ENCODE measurements around the gene COBLL1.

COBLL1 gene

GRCh38 chr2:164840930-164841718 is 499 bp downstream of the COBLL1 start:
- no peaks in the 10 kb centered on the region for H3K36me3 Mint-ChIP-seq
- H3K27ac Mint-ChIP-seq, result no peak overlapping the region
- H3K4me1 Mint-ChIP-seq, result peaks cover 7% of the 10 kb centered on the region
- no peaks in the 10 kb centered on the region for H3K9me3 Mint-ChIP-seq
- H3K27me3 Mint-ChIP-seq, result peaks cover 23% of the 10 kb centered on the region
- H3K4me3 Mint-ChIP-seq, result peak overlapping the region; percentile 68

GRCh38 chr2:164840458-164840929 is 1.1 kb downstream of the COBLL1 start:
- H3K27ac Mint-ChIP-seq, result no peak overlapping the region
- H3K9me3 Mint-ChIP-seq, result no peaks in the 10 kb centered on the region
- peaks cover 23% of the 10 kb centered on the region for H3K27me3 Mint-ChIP-seq

GRCh38 chr2:164839914-164840457 is 1.6 kb downstream of the COBLL1 start:
- no peaks in the 10 kb centered on the region for H3K9me3 Mint-ChIP-seq
- no peaks in the 10 kb centered on the region for H3K36me3 Mint-ChIP-seq
- H3K27ac Mint-ChIP-seq, result no peak overlapping the region
- H3K4me3 Mint-ChIP-seq, result peak overlapping the region; percentile 63
- peaks cover 25% of the 10 kb centered on the region for H3K27me3 Mint-ChIP-seq
- H3K4me1 Mint-ChIP-seq, result peaks cover 7% of the 10 kb centered on the region

More at GRCh38 chr2:164840458-164840929, 1.1 kb downstream of the COBLL1 start:
- Mint-ChIP-seq H3K4me3 (peak overlapping the region; percentile 63), H3K36me3 (no peaks in the 10 kb centered on the region), H3K4me1 (peaks cover 7% of the 10 kb centered on the region)

- no peak overlapping the region for H3K4me3 Mint-ChIP-seq
- no peak overlapping the region for H3K27ac Mint-ChIP-seq
- H3K4me1 Mint-ChIP-seq, result peaks cover 7% of the 10 kb centered on the region
- H3K36me3 Mint-ChIP-seq, result no peaks in the 10 kb centered on the region
- peaks cover 22% of the 10 kb centered on the region for H3K27me3 Mint-ChIP-seq
- no peaks in the 10 kb centered on the region for H3K9me3 Mint-ChIP-seq
These were observed 3.8 kb downstream of the COBLL1 start for GRCh38 chr2:164837807-164838206.

GRCh38 chr2:164836907-164837306 is 4.7 kb downstream of the COBLL1 start:
- peaks cover 7% of the 10 kb centered on the region for H3K4me1 Mint-ChIP-seq
- H3K4me3 Mint-ChIP-seq, result no peak overlapping the region
- no peaks in the 10 kb centered on the region for H3K9me3 Mint-ChIP-seq
- H3K36me3 Mint-ChIP-seq, result no peaks in the 10 kb centered on the region
- no peak overlapping the region for H3K27ac Mint-ChIP-seq
- peaks cover 18% of the 10 kb centered on the region for H3K27me3 Mint-ChIP-seq

- Mint-ChIP-seq H3K36me3 (no peaks in the 10 kb centered on the region), H3K4me1 (peaks cover 3% of the 10 kb centered on the region)
These were observed 6.3 kb downstream of the COBLL1 start for GRCh38 chr2:164835302-164835701.

GRCh38 chr2:164831887-164832286 is 9.7 kb downstream of the COBLL1 start:
- no peaks in the 10 kb centered on the region for H3K4me1 Mint-ChIP-seq
- no peak overlapping the region for H3K27ac Mint-ChIP-seq
- H3K4me3 Mint-ChIP-seq, result no peak overlapping the region
- H3K27me3 Mint-ChIP-seq, result peaks cover 4% of the 10 kb centered on the region
- H3K36me3 Mint-ChIP-seq, result no peaks in the 10 kb centered on the region
- no peaks in the 10 kb centered on the region for H3K9me3 Mint-ChIP-seq

More at GRCh38 chr2:164835302-164835701, 6.3 kb downstream of the COBLL1 start:
- peaks cover 13% of the 10 kb centered on the region for H3K27me3 Mint-ChIP-seq
- no peak overlapping the region for H3K27ac Mint-ChIP-seq
- H3K4me3 Mint-ChIP-seq, result no peak overlapping the region
- H3K9me3 Mint-ChIP-seq, result no peaks in the 10 kb centered on the region

- Mint-ChIP-seq H3K27ac (no peak overlapping the region), H3K4me1 (no peaks in the 10 kb centered on the region), H3K4me3 (no peak overlapping the region), H3K36me3 (no peaks in the 10 kb centered on the region), H3K27me3 (peaks cover 4% of the 10 kb centered on the region), H3K9me3 (no peaks in the 10 kb centered on the region)
These were observed 10.4 kb downstream of the COBLL1 start for GRCh38 chr2:164831180-164831579.

- no peak overlapping the region for H3K27ac Mint-ChIP-seq
- H3K9me3 Mint-ChIP-seq, result no peaks in the 10 kb centered on the region
These were observed 15.1 kb downstream of the COBLL1 start for GRCh38 chr2:164826293-164827243.

GRCh38 chr2:164824872-164825271 is 16.8 kb downstream of the COBLL1 start:
- Mint-ChIP-seq H3K4me1 (no peaks in the 10 kb centered on the region), H3K27me3 (peaks cover 2% of the 10 kb centered on the region), H3K4me3 (no peak overlapping the region)

More at GRCh38 chr2:164826293-164827243, 15.1 kb downstream of the COBLL1 start:
- Mint-ChIP-seq H3K27me3 (peaks cover 2% of the 10 kb centered on the region), H3K4me1 (no peaks in the 10 kb centered on the region), H3K36me3 (no peaks in the 10 kb centered on the region), H3K4me3 (no peak overlapping the region)

GRCh38 chr2:164823126-164823525 is 18.5 kb downstream of the COBLL1 start:
- H3K4me3 Mint-ChIP-seq, result no peak overlapping the region
- H3K27me3 Mint-ChIP-seq, result no peaks in the 10 kb centered on the region

More at GRCh38 chr2:164824872-164825271, 16.8 kb downstream of the COBLL1 start:
- Mint-ChIP-seq H3K9me3 (no peaks in the 10 kb centered on the region), H3K36me3 (no peaks in the 10 kb centered on the region), H3K27ac (no peak overlapping the region)

GRCh38 chr2:164821338-164821737 is 20.3 kb downstream of the COBLL1 start:
- Mint-ChIP-seq H3K36me3 (no peaks in the 10 kb centered on the region), H3K4me1 (no peaks in the 10 kb centered on the region), H3K4me3 (no peak overlapping the region), H3K27me3 (no peaks in the 10 kb centered on the region), H3K27ac (no peak overlapping the region), H3K9me3 (no peaks in the 10 kb centered on the region)

More at GRCh38 chr2:164823126-164823525, 18.5 kb downstream of the COBLL1 start:
- peak overlapping the region; percentile 1 for H3K27ac Mint-ChIP-seq
- H3K4me1 Mint-ChIP-seq, result no peaks in the 10 kb centered on the region
- no peaks in the 10 kb centered on the region for H3K9me3 Mint-ChIP-seq
- no peaks in the 10 kb centered on the region for H3K36me3 Mint-ChIP-seq

- no peaks in the 10 kb centered on the region for H3K27me3 Mint-ChIP-seq
- H3K4me3 Mint-ChIP-seq, result no peak overlapping the region
These were observed 23.2 kb downstream of the COBLL1 start for GRCh38 chr2:164818149-164819136.

GRCh38 chr2:164816900-164817299 is 24.7 kb downstream of the COBLL1 start:
- H3K27me3 Mint-ChIP-seq, result no peaks in the 10 kb centered on the region
- no peaks in the 10 kb centered on the region for H3K4me1 Mint-ChIP-seq
- no peaks in the 10 kb centered on the region for H3K36me3 Mint-ChIP-seq
- H3K4me3 Mint-ChIP-seq, result no peak overlapping the region
- no peaks in the 10 kb centered on the region for H3K9me3 Mint-ChIP-seq
- H3K27ac Mint-ChIP-seq, result no peak overlapping the region

More at GRCh38 chr2:164818149-164819136, 23.2 kb downstream of the COBLL1 start:
- Mint-ChIP-seq H3K27ac (no peak overlapping the region), H3K4me1 (no peaks in the 10 kb centered on the region), H3K9me3 (no peaks in the 10 kb centered on the region), H3K36me3 (no peaks in the 10 kb centered on the region)
